GM18858 (cell line): ENCODE measurements around the gene ELP4.

Source experiments
- ATAC-seq: cut with Tn5 transposase; IDR thresholded peaks from one replicate; pipeline ENCODE4 v1.9.1; 2021; ENCODE audit not compliant: unreplicated experiment

The ELP4 gene

DNA sequence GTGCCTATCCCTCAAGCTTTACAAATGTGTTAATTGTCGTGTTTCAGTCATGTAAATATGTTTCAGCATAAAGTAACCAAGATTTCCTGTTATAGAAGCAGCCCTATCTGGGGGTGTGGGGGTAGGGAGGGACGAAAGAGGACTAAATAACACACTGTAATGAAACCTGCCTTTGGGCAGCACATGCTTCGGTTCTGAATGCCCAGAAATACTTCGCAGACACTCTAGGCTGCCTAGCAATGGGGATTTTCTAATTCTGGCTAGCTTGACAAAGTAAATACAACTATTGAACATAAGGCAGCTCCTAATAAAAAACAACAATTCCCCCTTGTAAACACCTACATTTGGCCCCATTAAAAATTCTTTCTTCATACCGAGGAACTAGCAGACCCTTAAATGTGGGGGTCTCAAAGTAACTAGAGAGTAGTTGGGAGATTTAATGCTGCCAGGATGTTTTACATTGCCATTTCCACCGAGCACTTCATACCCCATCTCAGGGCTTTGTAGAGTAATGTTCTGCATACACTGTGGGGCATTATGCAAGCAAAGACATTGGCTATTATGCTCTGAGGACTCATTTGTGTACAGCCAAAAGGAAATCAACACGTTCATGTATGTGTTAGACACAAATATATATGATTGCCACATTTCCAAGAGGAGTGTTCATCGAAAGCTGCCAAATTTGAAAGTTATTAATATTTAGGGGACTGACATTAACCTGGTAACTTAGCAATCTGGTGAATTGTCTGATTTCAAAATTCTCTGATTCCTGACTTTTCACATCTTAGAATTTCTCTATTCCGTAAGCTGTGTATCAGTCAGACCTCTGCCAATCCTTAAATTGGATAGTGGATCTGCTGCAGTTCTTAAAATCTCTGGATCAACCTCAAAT, 259.4 kb downstream of the ELP4 start:
- no peak for ATAC-seq

DNA sequence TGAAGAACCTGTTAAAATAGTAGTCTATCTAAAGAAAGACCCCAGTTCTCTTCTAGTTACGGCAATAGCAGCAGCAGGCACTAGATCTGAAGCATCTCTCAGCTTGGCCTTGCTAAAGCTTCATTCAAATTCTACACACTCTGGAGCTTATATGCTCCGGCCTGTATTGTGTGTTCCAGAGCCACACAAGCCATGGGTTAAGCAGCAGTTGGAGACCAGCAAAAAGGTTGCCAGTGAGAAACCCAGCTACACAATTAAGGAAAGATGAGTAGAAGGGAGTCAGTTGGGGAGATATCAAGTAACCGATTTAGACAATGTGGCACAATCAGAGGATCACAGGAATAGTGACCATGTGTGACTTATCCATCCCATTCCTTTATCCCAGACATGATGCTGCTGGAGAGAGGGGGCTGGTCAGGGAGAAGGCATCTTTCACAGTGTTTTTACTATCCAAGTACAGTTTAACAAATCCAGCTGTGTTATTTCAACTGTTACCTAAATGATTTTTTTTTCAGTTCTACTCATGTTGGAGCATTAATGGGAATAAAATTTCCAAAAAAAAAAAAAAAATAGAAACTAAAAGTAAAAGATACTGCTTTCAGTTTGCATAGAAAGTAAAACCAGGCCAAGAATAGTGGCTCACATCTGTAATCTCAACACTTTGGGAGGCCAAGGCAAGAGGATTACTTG, 260.6 kb downstream of the ELP4 start:
- no peak for ATAC-seq

DNA sequence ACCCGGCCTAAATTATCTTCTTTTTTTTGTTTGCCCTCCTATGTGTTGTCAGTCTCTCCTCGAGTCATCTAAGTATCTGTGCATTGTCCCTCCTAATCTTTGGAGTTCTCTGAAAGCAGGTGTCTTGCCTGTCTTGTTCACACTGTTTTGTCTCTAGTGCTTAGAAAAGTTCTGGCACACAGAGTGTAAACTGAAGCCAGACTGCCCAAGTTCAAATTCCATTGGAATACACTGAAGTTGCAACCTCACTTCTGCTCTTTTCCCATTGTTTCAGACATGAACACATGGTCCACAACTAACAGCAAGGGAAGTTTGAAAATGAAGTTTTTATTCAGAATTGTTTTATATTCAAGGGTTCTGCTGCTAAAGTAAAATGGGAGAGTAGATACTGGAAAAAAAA, 262.8 kb downstream of the ELP4 start:
- no peak for ATAC-seq

DNA sequence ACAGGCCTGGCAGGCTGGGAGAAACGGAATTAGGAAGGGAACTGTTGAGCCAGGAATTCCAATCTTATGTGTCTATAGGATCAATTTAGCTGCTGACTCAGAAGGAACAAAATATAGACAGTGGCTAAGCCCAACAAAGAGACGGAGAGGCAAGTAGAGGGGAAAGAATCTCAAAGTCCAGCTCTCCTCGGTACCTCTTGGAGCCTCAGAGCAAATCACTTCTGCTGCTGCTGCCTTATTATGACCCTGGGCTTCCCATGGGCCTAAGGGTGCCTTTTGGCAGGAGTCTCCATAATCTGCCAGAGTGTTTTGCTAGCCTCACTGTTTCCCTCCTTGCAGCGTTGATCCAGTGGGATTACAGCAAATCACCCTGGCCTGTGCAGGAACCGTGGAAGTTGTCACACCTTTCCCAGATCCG, 269.8 kb downstream of the ELP4 start:
- no peak for ATAC-seq

DNA sequence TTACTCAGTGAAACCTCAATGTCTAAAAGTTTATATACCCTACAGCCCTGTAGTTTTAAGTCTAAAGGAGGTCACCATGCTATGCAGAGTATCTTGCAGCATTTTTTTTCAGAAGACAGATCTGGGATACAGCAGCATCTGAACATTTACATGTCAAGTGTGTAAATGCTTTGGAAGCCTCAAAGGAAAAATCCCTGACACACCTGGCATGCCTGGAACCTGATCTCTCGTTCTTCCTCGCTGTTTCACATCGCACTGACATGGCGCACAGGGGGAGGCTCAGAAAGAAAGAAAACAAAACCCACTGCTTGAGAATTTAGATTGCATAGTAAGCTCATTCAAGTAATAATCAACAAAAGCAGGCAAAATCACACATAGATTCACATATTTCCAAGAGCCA, 270.5 kb downstream of the ELP4 start:
- no peak for ATAC-seq

DNA sequence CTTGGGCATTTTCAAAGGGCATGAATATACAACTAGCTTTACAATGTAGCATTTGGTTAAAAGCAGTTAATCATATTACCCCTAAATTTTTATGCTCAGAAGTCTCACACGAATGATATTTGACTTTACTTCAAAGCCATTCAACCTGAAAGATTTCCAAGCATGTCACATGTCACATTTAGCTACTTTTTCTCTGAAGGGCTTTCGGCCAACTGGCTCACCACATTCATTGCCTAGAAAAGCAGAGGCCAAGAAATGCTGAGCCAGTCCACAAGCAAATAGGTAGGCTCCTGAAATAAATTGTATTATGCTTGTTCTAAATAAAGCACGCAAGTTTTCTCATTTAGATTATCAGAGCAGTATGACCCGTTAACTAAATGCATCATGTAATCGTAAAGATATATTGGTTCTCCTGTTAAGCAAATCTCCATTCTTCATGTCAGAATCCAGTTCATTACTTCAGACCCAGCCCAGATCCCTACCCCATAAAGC, 271.0 kb downstream of the ELP4 start:
- ATAC-seq: no peak

DNA sequence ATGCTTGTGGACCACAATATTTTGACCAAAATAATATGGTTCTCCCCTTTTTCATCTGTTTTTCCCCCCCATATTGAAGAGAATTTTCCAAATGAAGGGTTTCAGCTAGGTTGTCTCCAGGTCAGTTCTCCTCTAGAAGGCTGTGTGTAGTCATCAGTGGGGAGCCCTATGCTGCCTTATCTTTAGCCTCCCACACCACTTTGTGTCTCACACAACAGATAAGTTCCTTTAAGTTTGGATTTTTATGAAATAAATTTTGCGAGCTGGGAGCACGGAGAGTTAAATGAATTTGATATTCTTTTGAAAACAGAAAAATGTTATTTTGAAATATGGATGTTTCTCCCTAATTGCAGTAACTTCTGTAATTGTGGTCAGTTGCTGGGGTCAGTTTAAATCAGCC, 272.7 kb downstream of the ELP4 start:
- ATAC-seq: no peak

DNA sequence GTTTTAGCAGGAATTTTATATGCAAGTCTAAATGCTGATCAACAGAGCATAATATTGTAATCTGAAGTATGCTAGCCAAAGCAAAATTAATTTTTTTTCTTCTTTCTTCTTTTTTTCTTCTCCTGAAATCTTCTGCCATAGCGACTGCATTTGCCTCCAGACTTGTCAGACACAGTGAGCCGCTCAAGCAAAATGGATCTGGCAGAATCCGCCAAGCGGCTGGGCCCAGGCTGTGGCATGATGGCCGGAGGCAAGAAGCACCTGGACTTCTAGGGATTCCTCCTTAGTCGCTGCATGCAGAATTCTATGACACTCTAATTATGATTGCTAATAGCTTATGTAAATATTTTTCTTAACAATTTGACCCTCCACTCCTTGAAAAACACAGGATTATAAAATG, 273.7 kb downstream of the ELP4 start:
- no peak for ATAC-seq

DNA sequence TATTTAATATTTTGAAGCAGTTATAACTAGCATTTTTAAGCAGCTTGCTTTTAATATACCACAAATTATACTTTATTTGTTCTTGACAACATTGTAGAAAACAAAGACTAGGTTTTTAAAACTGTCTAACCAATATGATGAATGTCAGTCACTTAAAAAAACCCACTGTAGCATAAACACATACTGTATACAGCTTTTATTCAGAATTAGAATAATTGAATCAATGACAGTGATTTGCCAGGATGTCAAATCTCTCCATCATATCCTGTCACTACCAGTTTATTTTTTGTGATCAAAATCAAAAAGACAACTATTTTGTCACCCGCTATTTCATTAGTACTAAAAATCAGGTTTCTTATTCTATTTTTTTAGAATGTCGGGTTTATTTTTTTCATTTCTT, 275.0 kb downstream of the ELP4 start:
- no peak for ATAC-seq

DNA sequence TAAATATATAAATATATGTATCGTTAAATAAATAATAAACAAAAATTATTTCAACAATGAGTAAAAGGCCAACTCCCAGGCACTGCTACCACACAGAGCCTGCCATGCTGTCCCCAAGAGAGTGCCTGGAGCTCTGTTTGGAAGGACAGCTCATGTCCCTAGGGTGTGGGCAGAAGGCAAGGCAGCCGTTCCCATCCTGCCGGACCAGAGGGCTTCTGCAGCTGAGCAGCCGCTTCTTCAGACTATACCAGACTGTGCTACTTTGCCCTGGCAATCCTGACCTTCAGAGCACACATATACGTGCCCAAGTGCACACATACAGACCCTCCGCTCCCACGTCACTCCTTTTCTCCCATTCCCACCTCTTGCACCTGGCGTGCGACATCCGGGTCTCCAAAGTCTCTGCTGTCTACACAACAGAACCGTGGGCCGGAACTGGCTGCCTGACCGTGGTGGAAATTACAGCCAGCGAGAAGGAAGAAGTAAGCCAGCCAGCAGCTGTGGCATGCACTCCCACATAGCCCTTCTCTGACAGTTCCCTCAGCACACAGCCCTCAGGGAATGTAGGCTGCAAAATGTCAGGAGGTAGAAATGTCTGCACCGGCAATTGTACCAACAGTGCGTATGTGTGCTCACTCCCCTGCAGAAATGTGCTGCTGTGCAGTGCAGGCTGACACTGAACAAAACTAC, 277.6 kb downstream of the ELP4 start:
- no peak for ATAC-seq

DNA sequence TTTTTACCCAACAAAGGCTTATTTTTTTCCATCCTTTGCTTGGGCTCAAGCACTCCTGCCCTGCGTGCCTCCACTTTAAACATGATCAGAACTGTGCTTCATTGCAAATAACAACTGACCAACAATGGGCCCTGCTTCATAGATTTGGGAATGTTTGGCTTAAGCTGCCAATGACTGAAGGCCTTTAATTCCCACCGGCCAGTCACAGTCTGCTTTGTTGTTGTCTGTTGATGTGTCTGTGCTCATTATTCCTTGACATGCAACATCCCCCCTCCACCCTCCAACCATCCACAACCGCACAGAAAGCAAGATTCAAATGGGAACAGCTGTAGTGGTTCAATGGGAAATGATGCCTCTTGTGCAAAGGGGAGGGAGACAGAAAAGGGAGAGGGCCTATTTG, 278.5 kb downstream of the ELP4 start:
- ATAC-seq: no peak

DNA sequence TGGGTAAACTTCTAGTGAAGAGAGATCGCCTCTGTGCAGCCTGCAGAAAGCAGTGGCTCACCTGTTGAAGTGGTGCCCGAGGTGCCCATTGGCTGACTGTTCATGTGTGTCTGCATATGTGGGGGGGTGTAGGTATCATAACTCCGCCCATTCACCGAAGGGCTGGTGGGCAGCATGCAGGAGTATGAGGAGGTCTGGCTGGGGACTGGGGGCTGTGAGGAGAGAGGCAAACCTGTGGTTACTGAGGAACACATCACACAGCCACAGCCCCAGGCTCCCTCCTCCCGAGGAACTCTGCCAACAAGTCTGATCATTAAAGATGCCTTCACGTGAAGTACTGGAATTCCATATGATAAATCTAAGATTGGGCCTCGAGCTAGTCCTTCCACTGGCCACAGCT, 281.1 kb downstream of the ELP4 start:
- ATAC-seq: no peak

DNA sequence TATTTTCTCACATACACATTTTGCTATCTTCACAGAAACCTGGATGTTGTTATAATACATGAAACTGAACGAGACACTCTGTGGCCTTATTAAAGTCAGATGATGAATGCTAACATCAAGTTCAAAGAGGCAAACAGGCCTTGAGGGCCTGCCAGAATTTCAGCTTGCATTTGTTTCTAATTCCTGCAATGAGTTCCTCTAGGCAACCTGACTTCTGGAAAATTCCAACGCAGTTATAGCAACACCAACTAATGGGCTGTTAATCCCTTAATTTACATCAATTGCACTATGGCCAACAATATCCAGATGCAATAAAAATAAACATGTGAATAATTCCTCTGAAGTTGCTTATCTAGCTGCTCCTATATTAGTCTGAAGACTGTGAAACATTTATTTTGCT, 282.5 kb downstream of the ELP4 start:
- no peak for ATAC-seq

DNA sequence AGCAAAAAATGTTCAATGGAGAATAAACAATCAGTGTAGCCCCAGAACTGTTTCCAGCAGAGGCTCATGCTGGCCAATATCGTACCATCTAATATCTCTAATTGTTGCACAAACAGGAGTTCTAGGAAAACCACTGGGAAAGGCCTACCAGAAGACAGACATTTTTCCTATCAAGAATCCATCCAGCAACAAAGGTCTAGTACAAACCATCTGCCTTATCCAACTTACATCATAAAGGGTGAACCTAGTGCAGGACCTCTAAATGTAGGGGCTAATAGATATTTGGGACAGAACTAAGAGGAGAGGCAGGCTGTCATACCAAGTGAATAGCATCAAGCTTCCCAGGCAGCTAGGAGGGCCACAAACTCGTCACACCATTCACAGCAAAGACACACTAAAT, 282.9 kb downstream of the ELP4 start:
- ATAC-seq: no peak

DNA sequence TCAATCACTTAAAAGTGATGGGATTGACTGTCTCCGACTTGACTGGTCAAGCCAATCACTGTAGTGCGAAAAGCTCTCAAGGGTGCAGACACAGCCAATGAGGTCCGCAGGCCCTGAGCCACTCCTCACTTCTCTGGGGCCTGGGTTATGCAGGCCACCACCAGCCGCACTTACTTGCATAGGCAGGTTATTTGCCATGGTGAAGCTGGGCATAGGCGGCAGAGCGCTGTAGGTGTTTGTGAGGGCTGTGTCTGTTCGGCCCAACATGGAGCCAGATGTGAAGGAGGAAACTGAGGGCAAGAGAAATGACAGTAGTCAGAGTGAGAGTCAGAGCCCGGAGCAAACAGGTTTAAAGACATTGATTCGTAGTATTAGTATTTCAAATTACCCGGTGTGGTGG, 283.7 kb downstream of the ELP4 start:
- ATAC-seq: no peak

DNA sequence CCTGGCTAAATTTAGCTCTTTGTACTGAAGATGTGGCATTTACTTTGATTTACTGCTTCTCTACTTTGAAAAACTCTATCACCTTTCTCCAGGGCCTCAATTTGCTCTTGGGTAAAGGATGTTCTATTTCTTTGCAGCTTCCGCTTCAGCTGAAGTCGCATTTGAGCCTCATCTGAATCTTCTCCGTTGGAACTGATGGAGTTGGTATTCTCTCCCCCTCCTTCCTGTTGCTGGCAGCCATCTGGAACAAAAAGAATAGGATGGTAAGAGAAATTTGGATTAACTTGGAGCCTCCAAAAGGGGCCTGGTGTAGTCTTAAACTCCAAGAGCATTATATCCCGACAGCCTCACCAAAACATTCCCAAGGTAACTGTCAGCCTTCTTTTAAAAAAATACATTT, 285.0 kb downstream of the ELP4 start:
- ATAC-seq: no peak

DNA sequence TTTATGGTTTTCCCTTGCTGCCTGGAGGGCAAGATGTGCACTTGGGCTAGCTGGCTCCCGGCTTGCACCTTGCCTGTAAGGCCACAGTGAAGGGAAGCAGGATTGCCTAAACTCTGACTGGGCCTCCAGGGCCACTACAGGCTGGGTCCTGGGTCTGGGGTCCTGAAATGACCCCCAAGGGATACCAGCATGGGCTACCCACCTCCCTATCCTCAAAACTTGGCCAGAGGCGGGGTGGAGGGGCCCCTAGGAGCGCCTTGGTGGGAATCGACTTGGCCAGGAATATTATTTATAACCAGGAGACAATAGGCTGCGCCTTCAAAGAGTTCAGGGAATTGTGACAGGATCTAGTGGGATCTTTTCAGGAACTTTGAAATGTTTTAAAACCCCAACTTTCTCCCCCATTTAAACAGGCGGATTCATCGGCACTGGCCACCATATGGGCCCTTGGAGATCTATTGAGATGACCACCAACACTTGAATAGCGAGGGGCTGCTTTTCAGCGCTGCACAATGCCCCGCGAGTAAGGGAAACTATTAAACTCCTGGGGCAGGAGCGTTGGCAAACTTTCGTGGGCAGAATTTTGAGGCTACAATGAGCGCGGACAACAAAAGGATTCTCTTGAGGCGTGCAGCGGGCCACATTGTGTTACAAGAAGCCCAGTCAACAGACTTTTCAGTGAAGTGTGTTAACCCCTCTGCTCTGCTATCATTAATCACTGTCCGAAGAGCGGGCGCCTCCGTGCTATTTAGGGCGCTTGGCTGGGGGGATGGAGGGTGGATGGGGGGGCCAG, 286.3 kb downstream of the ELP4 start:
- ATAC-seq: no peak

DNA sequence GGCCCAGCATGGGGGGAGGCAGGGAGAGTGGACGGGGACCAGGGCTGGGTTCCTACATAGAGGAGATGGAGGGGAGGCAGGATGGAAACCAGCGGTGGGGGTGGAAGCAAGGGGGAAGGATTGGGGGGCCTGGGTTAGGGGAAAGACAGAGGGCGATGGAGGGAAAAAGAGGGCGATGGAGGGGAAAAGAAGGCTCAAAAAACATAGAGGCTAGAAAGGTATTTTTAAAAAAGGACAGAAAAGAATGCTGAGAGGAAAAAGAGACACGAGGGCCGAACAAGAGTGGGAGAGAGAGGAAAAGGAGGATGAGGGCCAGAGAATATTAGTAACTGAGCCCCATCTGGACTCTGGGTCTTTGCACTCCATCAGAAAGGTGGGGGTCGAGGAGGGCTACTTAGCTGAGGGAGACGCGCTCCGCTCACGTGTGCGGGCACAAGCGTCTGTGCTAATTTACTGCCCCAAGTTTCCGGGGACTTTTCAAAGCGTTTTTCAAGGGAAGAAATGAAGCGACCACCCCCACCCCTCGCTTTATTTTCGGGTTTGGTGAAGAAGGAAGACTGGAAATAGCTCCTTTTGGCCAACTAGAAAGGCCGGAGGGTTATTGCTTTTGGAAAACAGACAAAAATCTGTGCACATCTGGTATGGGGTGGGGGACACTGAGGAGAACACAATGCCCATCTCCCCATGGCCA, 287.1 kb downstream of the ELP4 start:
- ATAC-seq: no peak

DNA sequence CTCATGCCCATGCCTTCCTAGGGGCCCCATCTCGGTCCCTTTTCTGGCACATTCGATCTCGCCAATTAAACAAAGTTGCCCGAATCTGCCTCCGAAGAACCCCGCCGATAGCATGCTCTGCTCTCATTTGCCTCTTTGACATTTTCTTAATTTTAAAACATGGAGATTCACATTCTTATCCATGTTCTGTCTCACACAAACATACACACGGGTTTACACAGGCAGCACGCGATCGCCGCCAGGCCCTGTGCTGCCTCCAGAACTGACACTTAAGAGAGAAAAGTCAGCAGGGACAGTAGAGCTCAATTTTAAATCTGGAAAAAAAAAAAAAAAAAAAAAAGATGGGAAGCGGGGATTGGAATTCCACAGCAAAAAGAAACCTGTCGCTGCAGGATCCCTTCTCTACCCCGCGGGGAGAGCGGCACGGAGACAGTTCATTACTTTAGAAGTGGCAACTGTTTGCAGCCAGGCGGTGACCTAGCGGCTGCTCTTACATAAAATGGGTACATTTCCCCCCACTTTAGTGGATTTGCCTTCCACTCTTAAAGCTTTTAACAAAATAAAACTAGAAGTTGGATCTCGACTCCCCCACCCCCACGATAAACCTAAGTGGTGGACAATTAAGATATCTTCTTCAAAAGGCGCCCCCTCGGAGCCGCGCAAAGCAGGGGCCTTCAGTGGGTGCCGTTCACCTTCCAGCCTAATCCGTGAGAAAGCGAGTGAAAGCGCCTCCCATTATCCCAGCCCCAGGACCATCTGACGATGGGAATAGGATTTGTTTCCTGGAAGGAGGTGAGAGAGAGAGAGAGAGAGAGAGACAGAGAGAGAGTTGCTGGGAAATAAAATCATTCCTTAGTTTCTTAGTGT, 287.9 kb downstream of the ELP4 start:
- ATAC-seq: no peak
